MM.1S (cell line): ENCODE results near the gene TSHZ2.

ENCODE experiments used
- DNase-seq: peaks from one replicate; pipeline ENCODE4 v3.0.0-alpha.2; 2015
- H2AFZ ChIP-seq: fragments of 300-600 bp; sonication (generic); 2 replicates; pipeline ENCODE4 v1.6.0; 2016; ENCODE audit warnings: antibody characterized with exemption, low read length
- H3F3A ChIP-seq: fragments of 300-600 bp; sonication (generic); 2 replicates; pipeline ENCODE4 v1.6.1; 2016; ENCODE audit warnings: mild to moderate bottlenecking, antibody characterized with exemption, low read length, moderate library complexity, mixed read lengths; ENCODE audit not compliant: insufficient read depth
- H3K27ac ChIP-seq: fragments of 300-600 bp; sonication (generic); 2 replicates; pipeline ENCODE4 v1.5.1; 2016; ENCODE audit warnings: mild to moderate bottlenecking, low read length
- H3K27me3 ChIP-seq: fragments of 300-600 bp; sonication (generic); replicated peaks from 2 replicates; pipeline ENCODE4 v1.6.0; 2016; ENCODE audit warnings: low read length; ENCODE audit not compliant: insufficient read depth
- H3K36me3 ChIP-seq: fragments of 300-600 bp; sonication (generic); replicated peaks from 2 replicates; pipeline ENCODE4 v1.6.1; 2016; ENCODE audit warnings: mild to moderate bottlenecking, low read length, mixed read lengths; ENCODE audit not compliant: insufficient read depth
- H3K4me1 ChIP-seq: fragments of 300-600 bp; sonication (generic); 2 replicates; pipeline ENCODE4 v1.6.1; 2016; ENCODE audit warnings: low read length, mixed read lengths
- H3K4me2 ChIP-seq: fragments of 300-600 bp; sonication (generic); 2 replicates; pipeline ENCODE4 v1.6.0; 2016; ENCODE audit warnings: low read depth, low read length
- H3K4me3 ChIP-seq: fragments of 300-600 bp; sonication (generic); 2 replicates; pipeline ENCODE4 v1.5.1; 2016; ENCODE audit warnings: low read length, mixed read lengths
- H3K79me2 ChIP-seq: fragments of 300-600 bp; sonication (generic); 2 replicates; pipeline ENCODE4 v1.6.1; 2016; ENCODE audit warnings: mixed run types, low read length, mixed read lengths
- H3K9ac ChIP-seq: fragments of 300-600 bp; sonication (generic); 2 replicates; pipeline ENCODE4 v1.6.1; 2016; ENCODE audit warnings: low read length, mixed read lengths
- H3K9me2 ChIP-seq: fragments of 300-600 bp; sonication (generic); replicated peaks from 2 replicates; pipeline ENCODE4 v1.6.1; 2016; ENCODE audit warnings: mild to moderate bottlenecking, low read length, mixed read lengths; ENCODE audit not compliant: insufficient read depth
- H3K9me3 ChIP-seq: fragments of 300-600 bp; sonication (generic); replicated peaks from 2 replicates; pipeline ENCODE4 v1.6.1; 2016; ENCODE audit warnings: mild to moderate bottlenecking, low read length, mixed read lengths; ENCODE audit not compliant: insufficient read depth
- H4K20me1 ChIP-seq: fragments of 300-600 bp; sonication (generic); 2 replicates; pipeline ENCODE4 v1.6.1; 2016; ENCODE audit warnings: mild to moderate bottlenecking, low read length, moderate library complexity, mixed read lengths; ENCODE audit not compliant: insufficient read depth
- CTCF ChIP-seq: fragments of 300-600 bp; sonication (generic); IDR thresholded peaks from 2 replicates; pipeline ENCODE4 v1.5.1; 2016; ENCODE audit warnings: antibody characterized with exemption, low read length, mixed read lengths
- EZH2 ChIP-seq: fragments of 300-600 bp; sonication (generic); optimal IDR thresholded peaks from 2 replicates; pipeline ENCODE3; 2017; ENCODE audit warnings: low read depth, mild to moderate bottlenecking, antibody characterized with exemption, low read length, mixed read lengths
- EZH2phosphoT487 ChIP-seq: fragments of 300-600 bp; sonication (generic); IDR thresholded peaks from 2 replicates; pipeline ENCODE4 v1.6.1; 2018; ENCODE audit warnings: antibody characterized with exemption, low read length

Gene TSHZ2

GRCh38 chr20:53037621-53038020 lies 65.5 kb downstream of the TSHZ2 start:
- H3K27ac ChIP-seq, result no peak overlapping the region
- H2AFZ ChIP-seq, result no peak overlapping the region
- H3K9me2 ChIP-seq, result no peaks in the 10 kb centered on the region
- DNase-seq, result no peak
- no peaks in the 10 kb centered on the region for H3K27me3 ChIP-seq
- H3K4me1 ChIP-seq, result peaks cover 20% of the 10 kb centered on the region
- no peaks in the 10 kb centered on the region for H3K79me2 ChIP-seq
- H3K36me3 ChIP-seq, result no peaks in the 10 kb centered on the region
- H3K4me2 ChIP-seq, result no peak overlapping the region
- peaks cover 3% of the 10 kb centered on the region; the same call in 1 of the 2 replicates for H3F3A ChIP-seq
- no peak overlapping the region for H3K4me3 ChIP-seq
- H3K9ac ChIP-seq, result no peak overlapping the region
- TF ChIP-seq EZH2phosphoT487, result no peak
- no peak for TF ChIP-seq CTCF
- no peak for TF ChIP-seq EZH2
- no peaks in the 10 kb centered on the region for H4K20me1 ChIP-seq
- no peaks in the 10 kb centered on the region for H3K9me3 ChIP-seq

- TF ChIP-seq EZH2, result no peak
- no peak for TF ChIP-seq EZH2phosphoT487
- TF ChIP-seq CTCF, result no peak
- Histone ChIP-seq H3K36me3 (no peaks in the 10 kb centered on the region), H2AFZ (no peak overlapping the region), H3K9me3 (no peaks in the 10 kb centered on the region), H3K4me2 (no peak overlapping the region), H3F3A (peaks cover 3% of the 10 kb centered on the region; the same call in 1 of the 2 replicates), H3K27ac (no peak overlapping the region), H3K9me2 (no peaks in the 10 kb centered on the region), H3K4me1 (peaks cover 20% of the 10 kb centered on the region), H3K4me3 (no peak overlapping the region), H3K9ac (no peak overlapping the region), H4K20me1 (no peaks in the 10 kb centered on the region), H3K79me2 (no peaks in the 10 kb centered on the region), H3K27me3 (no peaks in the 10 kb centered on the region)
- DNase-seq, result no peak
Measured at GRCh38 chr20:53038299-53038698, 66.1 kb downstream of the TSHZ2 start.

GRCh38 chr20:53040693-53041589 lies 68.8 kb downstream of the TSHZ2 start:
- Histone ChIP-seq H3K4me3 (no peak overlapping the region), H3K4me1 (peaks cover 9% of the 10 kb centered on the region), H3K9ac (no peak overlapping the region), H3F3A (no peaks in the 10 kb centered on the region), H3K4me2 (peak overlapping the region; percentile 4; the same call in 1 of the 2 replicates), H3K27ac (no peak overlapping the region), H4K20me1 (no peaks in the 10 kb centered on the region), H3K9me3 (no peaks in the 10 kb centered on the region), H3K79me2 (no peaks in the 10 kb centered on the region), H2AFZ (0 out of 2 replicates have a peak overlapping the region, but pooled peaks have one; percentile 33), H3K9me2 (no peaks in the 10 kb centered on the region), H3K27me3 (no peaks in the 10 kb centered on the region), H3K36me3 (no peaks in the 10 kb centered on the region)
- TF ChIP-seq EZH2, result no peak
- TF ChIP-seq CTCF, result no peak
- TF ChIP-seq EZH2phosphoT487, result no peak
- DNase-seq, result peak; percentile 47
